B cell (primary cell): ENCODE results near the gene C3orf85. TPM values are rescaled to one million over a fixed set of nuclear protein-coding genes. Genes with fewer than 3 reads are reported as not detected.

Source experiments
- ATAC-seq: fragments of 200-7000 bp; cut with Tn5 transposase; one replicate; pipeline ENCODE4 v1.10.0; 2021; ENCODE audit warnings: low read depth, mild to moderate bottlenecking, moderate number of reproducible peaks, moderate library complexity
- CTCF ChIA-PET: fragments of 350-600 bp; sonication (Branson Sonifier 250); formaldehyde crosslinking; loops from one replicate; lab custom pipeline; 2021; ENCODE audit warnings: antibody characterized with exemption, inconsistent platforms; lab: Charles Lee
- POLR2A ChIA-PET: fragments of 350-600 bp; sonication (Branson Sonifier 250); formaldehyde crosslinking; loops from one replicate; lab custom pipeline; 2021; ENCODE audit warnings: antibody characterized with exemption; lab: Charles Lee
- DNase-seq: peaks from one replicate; pipeline ENCODE4 v3.0.0; 2013
- H2AFZ ChIP-seq: 2 replicates; pipeline ENCODE4 v1.6.1; 2012; ENCODE audit warnings: mild to moderate bottlenecking, low read depth, low read length; ENCODE audit not compliant: insufficient read depth, poor library complexity, severe bottlenecking
- H3K27ac ChIP-seq, 2 donors: 1 replicate in 1 of 2; 2 replicates in 1 of 2; pipeline ENCODE4 v1.5.1; 2012 to 2013; ENCODE audit warnings: low read length in 2 of 2, mild to moderate bottlenecking in 2 of 2, moderate library complexity in 1 of 2
- H3K27me3 ChIP-seq, 4 experiments: fragments of 200-600 bp in 1 of 4; sonication (generic) in 1 of 4; replicated peaks in 1 of 4; 1 replicate in 2 of 4; 2 replicates in 2 of 4; pipeline versions ENCODE4 v1.6.1 to v1.7.0; 2013 to 2016; ENCODE audit warnings: low read length in 3 of 4, mild to moderate bottlenecking in 2 of 4, mixed read lengths in 1 of 4, moderate library complexity in 1 of 4; ENCODE audit not compliant: insufficient read depth in 4 of 4, control insufficient read depth in 3 of 4; ENCODE audit errors: control extremely low read depth in 1 of 4
- H3K36me3 ChIP-seq, 2 experiments: replicated peaks in 1 of 2; 1 replicate in 1 of 2; 2 replicates in 1 of 2; pipeline versions ENCODE4 v1.6.1 to v1.7.1; 2013; ENCODE audit warnings: low read length in 1 of 2; ENCODE audit not compliant: insufficient read depth in 2 of 2, control insufficient read depth in 1 of 2; ENCODE audit errors: control extremely low read depth in 1 of 2, extremely low read depth in 1 of 2
- H3K4me1 ChIP-seq, 2 donors: fragments of 200-600 bp in 1 of 2; sonication (generic) in 1 of 2; 1 replicate in 1 of 2; 2 replicates in 1 of 2; pipeline versions ENCODE4 v1.5.1 to v1.6.1; 2013 to 2017; ENCODE audit warnings: low read length in 2 of 2; ENCODE audit not compliant: control insufficient read depth in 2 of 2, insufficient read depth in 2 of 2
- H3K4me2 ChIP-seq: replicated peaks from 2 replicates; pipeline ENCODE3; 2012; ENCODE audit warnings: mild to moderate bottlenecking, low read depth, low read length; ENCODE audit not compliant: poor library complexity, severe bottlenecking
- H3K4me3 ChIP-seq, 5 experiments: fragments of 200-600 bp in 1 of 5; sonication (generic) in 1 of 5; 1 replicate in 3 of 5; 2 replicates in 2 of 5; pipeline versions ENCODE4 v1.5.1 to v1.7.0; 2011 to 2016; ENCODE audit warnings: low read length in 4 of 5, mild to moderate bottlenecking in 4 of 5, low read depth in 2 of 5, control low read depth in 1 of 5, moderate library complexity in 1 of 5; ENCODE audit not compliant: insufficient read depth in 1 of 5; ENCODE audit errors: control extremely low read depth in 1 of 5, extremely low read depth in 1 of 5
- H3K79me2 ChIP-seq: fragments of 200-600 bp; sonication (generic); one replicate; pipeline ENCODE4 v1.6.0; 2016; ENCODE audit warnings: low read length; ENCODE audit not compliant: control insufficient read depth, insufficient read depth
- H3K9ac ChIP-seq: fragments of 200-600 bp; sonication (generic); 2 replicates; pipeline ENCODE4 v1.6.1; 2017; ENCODE audit warnings: mild to moderate bottlenecking, low read length, moderate library complexity
- H3K9me3 ChIP-seq, 3 donors: one replicate each; pipeline versions ENCODE4 v1.6.1 to v1.7.1; 2013; ENCODE audit warnings: low read length in 2 of 3; ENCODE audit not compliant: control insufficient read depth in 2 of 3, insufficient read depth in 1 of 3; ENCODE audit errors: control extremely low read depth in 1 of 3
- H4K20me1 ChIP-seq: 2 replicates; pipeline ENCODE4 v1.6.0; 2012; ENCODE audit warnings: mild to moderate bottlenecking, low read length; ENCODE audit not compliant: insufficient read depth, control insufficient read depth, poor library complexity, severe bottlenecking
- H3K27ac Mint-ChIP-seq: one replicate; pipeline ENCODE4 v1.8.0; 2021; ENCODE audit warnings: mixed read lengths
- H3K27me3 Mint-ChIP-seq: one replicate; pipeline ENCODE4 v1.8.0; 2021; ENCODE audit warnings: mixed read lengths
- H3K4me1 Mint-ChIP-seq: one replicate; pipeline ENCODE4 v1.8.0; 2021; ENCODE audit warnings: mixed read lengths
- H3K4me3 Mint-ChIP-seq: one replicate; pipeline ENCODE4 v1.8.0; 2021; ENCODE audit warnings: mixed read lengths
- H3K9me3 Mint-ChIP-seq: one replicate; pipeline ENCODE4 v1.8.0; 2022; ENCODE audit warnings: mixed read lengths; ENCODE audit not compliant: insufficient read depth
- CTCF ChIP-seq: fragments of 200-600 bp; IDR thresholded peaks from one replicate; pipeline ENCODE4 v1.8.0; 2022; ENCODE audit warnings: antibody characterized with exemption, mild to moderate bottlenecking
- EZH2 ChIP-seq: IDR thresholded peaks from 2 replicates; pipeline ENCODE4 v1.6.1; 2012; ENCODE audit warnings: borderline replicate concordance, low read depth, mild to moderate bottlenecking, moderate library complexity, low read length; ENCODE audit not compliant: insufficient read depth, poor library complexity, severe bottlenecking
- WGBS: methylation state at CpG from one replicate; pipeline ENCODE4 v1.1.5; 2013; ENCODE audit warnings: missing lambda C conversion rate; ENCODE audit not compliant: insufficient coverage; 5-methylcytosine and 5-hydroxymethylcytosine counted together
- intact Hi-C: fragments of 100-400 bp; cut with micrococcal nuclease; formaldehyde crosslinking; loops from one replicate; pipeline ENCODE4 v1.10.0; 2022
- polyA plus RNA-seq: library from polyadenylated mRNA; depleted of rRNA; stranded (reverse); fragments of >200 nt; gene quantifications from 2 replicates; pipeline ENCODE4 v1.2.3, GENCODE V29; 2012
- total RNA-seq, 2 donors: library from RNA; stranded (reverse); fragments of 120-200 nt in 1 of 2; gene quantifications; 1 replicate in 1 of 2; 2 replicates in 1 of 2; pipeline versions ENCODE4 v1.2.3 to v1.2.4, GENCODE V29; 2013 to 2022

The C3orf85 gene
- total and polyA plus RNA-seq, 2 donors (not counting 1 experiment from before 2014, with no cell fraction given): not detected

GRCh38 chr3:109165905-109166304, 29.4 kb downstream of the C3orf85 start:
- H3K4me1 Mint-ChIP-seq: no peaks in the 10 kb centered on the region
- no peaks in the 10 kb centered on the region for H3K9me3 Mint-ChIP-seq
- Histone ChIP-seq H3K4me3 (no peak overlapping the region), H3K27me3 (no peaks in the 10 kb centered on the region), H3K36me3 (no peaks in the 10 kb centered on the region), H2AFZ (no peak overlapping the region), H4K20me1 (no peaks in the 10 kb centered on the region), H3K9ac (no peak overlapping the region), H3K79me2 (no peaks in the 10 kb centered on the region), H3K27ac (no peak overlapping the region), H3K4me1 (no peaks in the 10 kb centered on the region), H3K9me3 (no peaks in the 10 kb centered on the region), H3K4me2 (no peak overlapping the region)
- POLR2A ChIA-PET: no interaction called here
- H3K27me3 Mint-ChIP-seq: no peaks in the 10 kb centered on the region
- intact Hi-C loops: no loop called here
- no peak for DNase-seq
- WGBS: 100% methylated on average over 1 of the region's 4 CpGs
- H3K4me3 Mint-ChIP-seq: no peak overlapping the region
- CTCF ChIA-PET: no interaction called here
- no peak for ATAC-seq
- no peak overlapping the region for H3K27ac Mint-ChIP-seq
- TF ChIP-seq CTCF (no peak), EZH2 (no peak)

GRCh38 chr3:109171479-109171878, 35.0 kb downstream of the C3orf85 start:
- no peaks in the 10 kb centered on the region for H3K79me2 ChIP-seq
- no peaks in the 10 kb centered on the region for H3K4me1 ChIP-seq
- H2AFZ ChIP-seq: no peak overlapping the region
- H3K27me3 Mint-ChIP-seq: no peaks in the 10 kb centered on the region
- H3K27ac Mint-ChIP-seq: no peak overlapping the region
- no peaks in the 10 kb centered on the region for H3K9me3 ChIP-seq
- H4K20me1 ChIP-seq: no peaks in the 10 kb centered on the region
- CTCF ChIA-PET: no interaction called here
- no peaks in the 10 kb centered on the region for H3K9me3 Mint-ChIP-seq
- no peak overlapping the region for H3K4me3 ChIP-seq
- ATAC-seq (no peak), DNase-seq (no peak)
- H3K4me3 Mint-ChIP-seq: no peak overlapping the region
- H3K27ac ChIP-seq: no peak overlapping the region
- POLR2A ChIA-PET: no interaction called here
- intact Hi-C loops: no loop called here
- no CpG with 5 or more reads among the region's 3 CpGs for WGBS
- no peak overlapping the region for H3K4me2 ChIP-seq
- H3K9ac ChIP-seq: no peak overlapping the region
- H3K4me1 Mint-ChIP-seq: no peaks in the 10 kb centered on the region
- no peaks in the 10 kb centered on the region for H3K36me3 ChIP-seq
- no peaks in the 10 kb centered on the region for H3K27me3 ChIP-seq
- TF ChIP-seq CTCF (no peak), EZH2 (no peak)
